GF-D8 (cell line): ENCODE data around the gene GPHB5.
"Not testable (repeated sequence)": the region's sequence is repeated elsewhere in the genome, so short reads cannot be mapped to it uniquely, and the experiment has no call there.

Source experiments
- DNase-seq: peaks from one replicate; lab custom pipeline; 2025; lab: John Stamatoyannopoulos, UW

Gene GPHB5

GRCh38 chr14:63295231-63295685 lies 23.5 kb downstream of the GPHB5 start:
- no peak for DNase-seq

- DNase-seq = no peak
Measured at GRCh38 chr14:63292805-63293204, 25.9 kb downstream of the GPHB5 start.

GRCh38 chr14:63290741-63291430 lies 27.8 kb downstream of the GPHB5 start:
- DNase-seq = no peak

DNA sequence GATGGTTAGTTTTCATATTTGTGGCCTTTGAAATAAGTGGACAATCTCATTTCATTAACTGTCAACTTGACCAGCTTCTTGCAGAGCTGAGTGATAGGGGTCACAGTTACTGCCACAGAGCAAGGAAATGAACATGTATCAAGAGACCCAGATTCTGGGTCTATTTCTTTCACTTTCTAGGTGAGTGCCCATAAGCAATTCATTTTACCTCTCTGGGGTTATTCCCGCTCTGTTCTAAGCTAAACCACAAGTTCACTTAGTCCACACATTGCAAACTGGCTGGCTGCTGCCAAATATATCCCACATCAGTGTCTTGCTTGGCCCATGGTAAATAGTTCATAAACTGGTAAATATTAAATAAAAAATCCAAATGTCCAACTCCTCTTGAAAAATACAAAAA lies 29.9 kb downstream of the GPHB5 start:
- DNase-seq = no peak

- no peak for DNase-seq
Measured at GRCh38 chr14:63287666-63288483, 30.9 kb downstream of the GPHB5 start.

- DNase-seq = no peak
Measured at GRCh38 chr14:63286071-63286470, 32.7 kb downstream of the GPHB5 start.

- DNase-seq = no peak
Measured at GRCh38 chr14:63283884-63284248, 34.9 kb downstream of the GPHB5 start.

DNA sequence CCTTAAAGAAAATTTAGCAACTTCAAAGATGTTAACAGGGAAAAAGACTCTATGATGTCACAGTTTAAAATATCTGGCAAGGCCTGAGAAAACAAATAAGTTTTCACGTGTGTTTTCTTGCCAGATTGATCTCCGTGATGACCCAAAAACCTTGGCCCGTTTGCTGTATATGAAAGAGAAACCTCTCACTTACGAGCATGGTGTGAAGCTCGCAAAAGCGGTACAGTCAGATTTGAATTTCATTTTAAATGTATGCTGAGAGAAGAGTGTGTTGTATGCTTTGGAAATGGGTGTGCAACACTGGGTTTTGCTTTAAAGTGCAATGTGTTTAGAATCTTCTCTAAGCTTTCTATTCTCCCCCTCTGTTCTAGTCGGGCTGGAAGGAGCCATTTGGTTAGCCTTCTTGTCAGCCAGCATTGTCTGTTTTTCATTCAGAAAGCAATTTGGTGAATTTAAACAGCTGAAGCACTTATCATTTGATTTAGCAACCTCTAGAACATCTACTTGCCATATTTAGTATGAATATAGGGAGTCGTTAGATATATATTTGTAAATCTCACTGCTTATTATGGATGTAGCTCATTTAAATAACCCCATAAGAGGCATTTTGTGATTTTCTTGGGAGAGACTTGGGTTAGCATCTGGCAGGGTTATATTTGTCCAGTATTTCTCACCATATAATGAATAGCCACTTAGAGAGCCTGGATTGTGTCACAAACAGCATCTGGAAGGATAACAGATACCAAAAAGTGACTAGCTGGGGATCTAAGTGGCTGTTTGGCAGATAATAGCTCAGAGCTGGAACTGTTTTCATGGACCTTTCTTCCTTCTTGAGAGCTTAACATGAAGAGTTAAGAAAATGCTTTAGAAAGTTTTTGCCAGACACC lies 35.5 kb downstream of the GPHB5 start:
- no peak for DNase-seq

DNA sequence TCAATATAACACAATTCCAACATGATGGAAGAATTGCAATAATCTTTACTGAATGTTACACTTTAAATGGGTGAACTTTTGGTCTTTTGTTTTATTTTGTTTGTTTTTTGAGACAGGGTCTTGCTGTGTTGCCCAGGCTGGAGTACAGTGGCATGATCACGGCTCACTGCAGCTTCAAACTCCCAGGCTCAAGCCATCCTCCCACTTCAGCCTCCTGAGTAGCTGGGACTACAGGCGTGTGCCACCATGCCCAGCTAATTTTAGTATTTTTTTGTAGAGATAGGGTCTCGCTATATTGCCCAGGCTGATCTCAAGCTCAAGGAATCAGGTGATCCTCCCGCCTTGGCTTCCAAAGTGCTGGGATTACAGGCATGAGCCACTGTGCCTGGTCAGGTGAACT lies 38.8 kb downstream of the GPHB5 start:
- DNase-seq = not testable (repeated sequence)

DNA sequence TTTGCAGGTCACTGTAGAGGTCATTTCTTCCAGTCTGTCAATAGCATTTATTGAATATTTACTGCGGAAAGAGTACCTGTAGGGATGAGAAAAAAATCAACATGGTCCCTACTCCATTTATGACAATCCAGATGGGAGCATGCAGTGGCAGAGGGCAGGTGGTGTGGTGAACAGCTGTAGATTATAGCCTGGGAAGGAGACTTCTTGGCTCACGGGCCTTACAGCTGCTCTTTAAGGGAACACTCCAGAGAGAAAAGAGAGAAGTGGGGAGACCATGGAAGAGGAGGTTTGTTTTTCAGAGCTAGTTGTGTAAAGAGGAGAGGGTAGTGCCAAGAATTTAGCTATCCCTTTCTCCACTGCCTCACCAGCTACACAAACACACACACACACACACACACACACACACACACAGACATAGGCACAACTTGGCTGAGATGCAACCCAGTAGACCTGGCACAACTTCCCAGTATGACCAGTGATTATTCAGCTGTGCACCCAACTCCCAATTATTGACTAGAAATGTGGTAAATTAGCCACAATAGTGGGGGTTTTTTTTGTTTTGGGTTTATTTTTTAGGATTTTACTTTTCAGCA lies 41.0 kb downstream of the GPHB5 start:
- no peak for DNase-seq

- DNase-seq = no peak
Measured at GRCh38 chr14:63276492-63277342, 42.0 kb downstream of the GPHB5 start.

DNA sequence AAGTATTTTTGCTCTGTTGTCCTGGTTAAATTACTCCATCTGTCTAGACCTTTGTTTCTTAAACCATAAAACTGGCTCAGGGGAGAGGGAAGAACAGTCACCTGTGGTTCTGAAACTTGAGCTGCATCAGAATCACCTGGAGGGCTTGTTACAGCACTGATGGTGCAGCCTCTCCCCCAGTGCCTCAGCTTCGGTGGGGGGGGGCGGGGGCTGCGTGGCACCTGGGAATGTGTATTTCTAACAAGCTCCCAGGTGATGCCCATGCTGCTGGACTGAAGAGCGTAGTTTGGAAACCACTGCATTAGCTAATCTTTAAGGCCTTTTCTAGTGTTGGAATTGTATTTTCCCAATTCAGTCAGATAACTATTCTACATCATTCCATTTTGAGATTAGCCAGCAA lies 42.7 kb downstream of the GPHB5 start:
- no peak for DNase-seq

DNA sequence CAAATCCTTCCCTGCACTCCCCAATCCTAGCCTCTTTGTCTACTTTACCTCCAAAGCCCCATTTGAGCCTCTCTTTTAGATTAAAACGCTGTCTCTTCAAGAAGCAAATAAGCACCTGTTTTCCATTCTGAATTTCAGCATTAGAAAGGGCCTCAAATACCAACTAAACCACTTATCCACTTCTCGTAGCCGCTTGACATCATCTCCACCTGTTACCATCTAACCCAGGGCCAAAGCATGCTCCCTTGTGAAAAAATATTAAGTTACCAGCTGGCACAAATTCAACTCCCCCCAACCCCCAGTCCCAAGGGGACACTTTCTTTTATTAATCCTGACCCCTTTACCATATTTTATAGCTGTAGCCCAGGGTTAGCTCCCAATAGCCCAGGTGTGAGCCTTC lies 43.1 kb downstream of the GPHB5 start:
- DNase-seq = no peak

DNA sequence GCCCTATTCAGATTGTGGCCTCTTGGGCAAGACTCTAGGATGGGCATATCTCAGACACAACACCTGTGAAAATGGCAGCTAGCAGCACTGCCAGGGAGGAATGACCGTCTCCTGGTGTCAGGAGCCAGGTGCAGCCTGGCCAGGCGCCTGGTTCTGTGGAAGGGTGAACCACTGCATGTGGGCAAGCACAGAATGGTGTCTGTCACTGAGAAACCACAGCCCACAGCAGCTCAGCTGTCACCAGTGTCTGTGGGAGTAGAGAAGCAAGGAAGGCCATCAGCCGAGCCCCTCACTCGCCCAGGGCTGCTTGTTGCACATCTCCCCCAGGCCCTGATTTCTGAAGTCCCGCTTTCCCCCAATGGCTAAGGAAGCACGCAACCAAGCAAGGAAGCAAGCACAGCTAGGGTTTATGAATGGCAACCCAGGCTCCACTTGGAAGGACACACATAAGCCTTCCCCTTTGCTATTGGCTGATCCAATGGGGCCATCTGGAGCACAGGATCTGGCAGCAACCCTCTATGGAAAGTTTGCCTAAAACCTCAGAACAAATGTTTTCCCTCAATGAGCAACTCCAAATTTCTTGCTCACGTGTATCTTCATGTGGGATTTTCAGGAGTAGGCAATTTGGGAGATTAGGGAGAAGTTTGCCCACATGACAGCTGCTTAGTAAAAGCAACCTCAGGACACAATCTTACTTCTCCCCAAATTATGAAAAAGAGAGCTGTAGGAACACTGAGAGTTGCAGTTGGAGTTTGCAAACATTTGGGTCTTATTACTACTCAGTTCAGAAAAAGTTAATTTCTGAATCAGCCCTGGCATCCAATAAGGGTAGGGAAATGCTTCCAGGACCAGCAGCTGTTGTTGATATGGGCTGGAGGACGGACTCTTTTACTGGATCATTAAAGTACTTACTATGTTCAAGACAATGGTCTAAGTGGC lies 44.7 kb downstream of the GPHB5 start:
- no peak for DNase-seq

- DNase-seq = no peak
Measured at GRCh38 chr14:63273129-63273528, 45.6 kb downstream of the GPHB5 start.

GRCh38 chr14:63269561-63270225 lies 49.0 kb downstream of the GPHB5 start:
- DNase-seq = no peak

GRCh38 chr14:63268771-63269170 lies 50.0 kb downstream of the GPHB5 start:
- no peak for DNase-seq

- DNase-seq = no peak
Measured at GRCh38 chr14:63267171-63267570, 51.6 kb downstream of the GPHB5 start.

GRCh38 chr14:63266106-63266505 lies 52.6 kb downstream of the GPHB5 start:
- DNase-seq = no peak
